ENCODE data around the gene WNT3.
"Not testable (repeated sequence)": the region's sequence is repeated elsewhere in the genome, so short reads cannot be mapped to it uniquely, and the experiment has no call there.

The WNT3 gene

DNA sequence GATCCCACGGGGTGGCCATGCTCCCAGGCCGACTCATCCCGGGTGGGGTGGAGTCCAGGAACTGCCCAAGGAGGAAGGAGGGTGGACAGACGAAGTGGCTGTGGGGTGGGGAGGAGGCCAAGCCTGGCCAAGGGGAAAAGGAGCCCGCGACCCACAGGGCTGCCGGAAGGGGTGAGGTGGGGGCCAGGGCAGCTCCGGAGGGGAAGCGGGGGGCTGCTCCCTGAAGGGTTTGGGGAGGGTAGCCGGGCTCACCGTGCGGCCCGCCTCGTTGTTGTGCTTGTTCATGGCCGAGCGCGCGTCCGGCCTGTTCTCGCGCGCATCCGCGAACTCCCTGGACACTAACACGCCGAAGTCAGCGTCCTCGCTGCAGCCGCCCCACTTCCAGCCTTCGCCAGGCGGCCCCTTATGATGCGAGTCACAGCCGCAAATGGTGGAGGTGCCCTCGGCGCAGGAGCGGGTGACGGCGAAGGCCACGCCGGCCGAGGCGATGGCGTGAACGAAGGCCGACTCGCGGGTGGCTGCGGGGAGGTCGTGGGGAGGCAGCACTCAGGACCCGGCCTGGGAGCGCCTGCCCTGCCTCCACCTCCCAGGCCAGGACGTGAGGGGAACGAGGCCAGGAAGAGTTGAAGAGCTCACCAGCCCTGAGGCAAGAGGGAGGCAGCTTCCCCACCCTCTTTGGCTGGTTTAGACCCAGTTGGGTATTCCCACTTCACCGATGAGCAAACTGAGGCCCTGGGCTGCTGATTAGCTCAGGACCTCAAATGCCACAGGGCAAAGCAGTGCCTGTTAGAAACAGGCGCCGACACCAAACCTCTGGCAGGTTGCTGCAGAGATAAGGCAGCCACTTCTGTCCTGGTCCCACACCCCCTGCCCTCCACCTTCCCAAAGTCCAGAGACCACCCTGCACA, 48.7 kb downstream of the WNT3 start:
- H3K9me3 ChIP-seq (ENCODE audit: control insufficient read depth, insufficient read depth, low read length) = no peaks in the 10 kb centered on the region
- H3K9ac ChIP-seq (ENCODE audit: low read depth, low read length) = no peak overlapping the region
- peak overlapping the region; percentile 39 for H3K4me3 ChIP-seq (ENCODE audit: low read depth, low read length)
- H3K27me3 ChIP-seq (ENCODE audit: control insufficient read depth, insufficient read depth, low read length) = peaks cover 47% of the 10 kb centered on the region
- H3K4me1 ChIP-seq (ENCODE audit: control insufficient read depth, insufficient read depth, low read length) = peaks cover 13% of the 10 kb centered on the region
- H3K36me3 ChIP-seq (ENCODE audit: control insufficient read depth, insufficient read depth, low read length) = no peaks in the 10 kb centered on the region

GRCh38 chr17:46768896-46769295, 49.6 kb downstream of the WNT3 start:
- Histone ChIP-seq H3K27me3 (ENCODE audit: control insufficient read depth, insufficient read depth, low read length) (peaks cover 38% of the 10 kb centered on the region), H3K4me1 (ENCODE audit: control insufficient read depth, insufficient read depth, low read length) (peaks cover 11% of the 10 kb centered on the region)
- not testable (repeated sequence) for H3K4me3 ChIP-seq (ENCODE audit: low read depth, low read length); H3K9me3 ChIP-seq (ENCODE audit: control insufficient read depth, insufficient read depth, low read length); H3K36me3 ChIP-seq (ENCODE audit: control insufficient read depth, insufficient read depth, low read length); H3K9ac ChIP-seq (ENCODE audit: low read depth, low read length)

- Histone ChIP-seq H3K9ac (ENCODE audit: low read depth, low read length) (no peak overlapping the region), H3K4me3 (ENCODE audit: low read depth, low read length) (no peak overlapping the region), H3K27me3 (ENCODE audit: control insufficient read depth, insufficient read depth, low read length) (peaks cover 34% of the 10 kb centered on the region), H3K36me3 (ENCODE audit: control insufficient read depth, insufficient read depth, low read length) (no peaks in the 10 kb centered on the region), H3K9me3 (ENCODE audit: control insufficient read depth, insufficient read depth, low read length) (no peaks in the 10 kb centered on the region), H3K4me1 (ENCODE audit: control insufficient read depth, insufficient read depth, low read length) (peaks cover 11% of the 10 kb centered on the region)
Measured at GRCh38 chr17:46768540-46768870, 50.0 kb downstream of the WNT3 start.

- peaks cover 4% of the 10 kb centered on the region for H3K4me1 ChIP-seq (ENCODE audit: control insufficient read depth, insufficient read depth, low read length)
- no peaks in the 10 kb centered on the region for H3K9me3 ChIP-seq (ENCODE audit: control insufficient read depth, insufficient read depth, low read length)
- H3K9ac ChIP-seq (ENCODE audit: low read depth, low read length) = no peak overlapping the region
- peaks cover 27% of the 10 kb centered on the region for H3K27me3 ChIP-seq (ENCODE audit: control insufficient read depth, insufficient read depth, low read length)
- no peaks in the 10 kb centered on the region for H3K36me3 ChIP-seq (ENCODE audit: control insufficient read depth, insufficient read depth, low read length)
- H3K4me3 ChIP-seq (ENCODE audit: low read depth, low read length) = no peak overlapping the region
Measured at GRCh38 chr17:46766493-46767491, 51.7 kb downstream of the WNT3 start.

DNA sequence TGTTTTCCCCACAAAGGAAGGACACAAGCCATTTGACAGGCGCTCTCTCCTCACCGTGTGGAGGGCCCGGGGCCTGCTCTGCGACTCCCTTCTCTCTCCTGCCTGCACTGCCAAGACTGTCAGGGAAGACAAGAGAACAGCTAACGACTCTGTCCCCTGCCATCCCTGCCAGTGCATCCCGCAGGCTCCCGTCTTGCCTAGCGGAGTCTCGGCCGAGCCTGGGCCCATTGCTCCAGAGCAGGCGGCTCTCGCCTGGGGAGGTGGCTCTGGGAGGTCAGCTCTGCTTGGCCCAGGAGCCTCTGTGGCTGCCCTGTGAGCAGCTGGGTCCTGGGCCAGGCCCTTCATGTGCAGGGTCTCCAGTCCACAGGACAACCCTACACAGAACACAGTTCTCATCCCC, 53.0 kb downstream of the WNT3 start:
- Histone ChIP-seq H3K4me1 (ENCODE audit: control insufficient read depth, insufficient read depth, low read length) (peaks cover 4% of the 10 kb centered on the region), H3K36me3 (ENCODE audit: control insufficient read depth, insufficient read depth, low read length) (no peaks in the 10 kb centered on the region), H3K4me3 (ENCODE audit: low read depth, low read length) (no peak overlapping the region)

DNA sequence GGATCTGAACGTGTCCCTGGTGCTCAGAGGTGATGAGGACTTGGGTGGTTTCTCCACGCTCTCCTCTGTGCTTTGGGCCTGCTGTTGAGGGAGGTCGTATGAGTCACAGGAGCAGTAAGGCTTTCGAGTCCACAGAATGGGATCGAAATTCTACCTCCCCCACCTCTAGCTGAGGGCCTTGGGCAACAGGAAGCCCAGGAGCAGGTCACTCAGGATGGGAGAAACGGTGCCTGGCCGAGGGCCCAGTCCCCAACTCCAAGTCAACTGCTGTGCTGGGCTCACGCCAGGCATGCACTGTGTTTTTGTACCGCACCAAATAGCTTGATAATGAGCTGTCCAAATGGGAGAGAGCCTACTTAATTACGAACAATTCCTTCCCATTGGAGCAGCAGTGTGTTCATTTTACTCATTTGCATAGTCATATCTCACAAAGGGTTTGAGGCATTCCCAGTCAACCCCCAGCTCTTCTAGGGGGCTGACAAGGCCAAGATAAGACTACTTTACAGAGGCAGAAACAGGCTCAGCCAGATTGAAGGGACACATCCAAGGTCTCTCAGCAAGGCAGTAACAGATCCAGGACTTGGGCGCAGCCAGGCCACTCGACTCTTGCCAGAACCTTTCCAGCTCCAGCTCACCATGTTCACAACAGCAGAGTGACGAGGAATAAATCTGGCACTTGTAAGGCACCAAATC, 53.6 kb downstream of the WNT3 start:
- Histone ChIP-seq H3K9ac (ENCODE audit: low read depth, low read length) (no peak overlapping the region), H3K9me3 (ENCODE audit: control insufficient read depth, insufficient read depth, low read length) (no peaks in the 10 kb centered on the region), H3K4me1 (ENCODE audit: control insufficient read depth, insufficient read depth, low read length) (no peaks in the 10 kb centered on the region), H3K36me3 (ENCODE audit: control insufficient read depth, insufficient read depth, low read length) (no peaks in the 10 kb centered on the region), H3K27me3 (ENCODE audit: control insufficient read depth, insufficient read depth, low read length) (peaks cover 17% of the 10 kb centered on the region), H3K4me3 (ENCODE audit: low read depth, low read length) (no peak overlapping the region)

More for the DNA sequence above, 53.0 kb downstream of the WNT3 start:
- no peaks in the 10 kb centered on the region for H3K9me3 ChIP-seq (ENCODE audit: control insufficient read depth, insufficient read depth, low read length)
- H3K9ac ChIP-seq (ENCODE audit: low read depth, low read length) = no peak overlapping the region
- peaks cover 23% of the 10 kb centered on the region for H3K27me3 ChIP-seq (ENCODE audit: control insufficient read depth, insufficient read depth, low read length)

DNA sequence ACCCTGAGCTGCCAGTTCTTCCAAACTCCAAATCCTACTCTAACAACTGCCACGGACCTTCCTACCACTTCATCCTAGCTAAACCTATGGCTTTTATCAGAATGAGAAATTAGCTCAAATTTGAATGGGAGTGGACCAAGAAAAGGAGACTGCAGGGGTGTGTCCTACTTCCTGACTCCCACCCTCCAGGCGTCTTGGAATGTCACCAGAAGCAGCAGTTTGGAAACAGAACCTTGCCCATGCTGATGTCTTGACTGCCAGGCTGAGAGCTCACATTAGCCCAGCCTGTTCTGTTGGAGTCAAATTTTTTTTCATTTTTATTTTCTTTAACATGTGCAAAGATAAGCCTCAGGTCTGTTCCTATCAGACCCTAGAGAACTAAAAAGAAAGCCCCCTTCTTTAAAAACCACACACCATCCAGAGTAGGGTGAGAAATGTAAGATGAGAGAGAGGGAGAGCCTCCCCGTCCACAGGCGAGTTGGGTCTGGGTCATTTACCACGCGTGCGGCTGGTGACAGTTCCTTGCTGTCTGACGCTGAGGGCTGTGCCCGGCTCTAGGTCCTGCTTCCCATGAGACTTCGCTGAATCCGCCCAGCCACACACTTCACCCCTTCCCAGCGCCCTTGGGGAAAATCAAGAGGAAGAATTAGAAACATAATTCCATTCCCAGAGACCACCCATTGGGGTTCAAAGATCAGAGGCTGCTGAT, 54.3 kb downstream of the WNT3 start:
- no peaks in the 10 kb centered on the region for H3K36me3 ChIP-seq (ENCODE audit: control insufficient read depth, insufficient read depth, low read length)
- no peak overlapping the region for H3K9ac ChIP-seq (ENCODE audit: low read depth, low read length)
- no peaks in the 10 kb centered on the region for H3K4me1 ChIP-seq (ENCODE audit: control insufficient read depth, insufficient read depth, low read length)
- H3K4me3 ChIP-seq (ENCODE audit: low read depth, low read length) = no peak overlapping the region
- peaks cover 12% of the 10 kb centered on the region for H3K27me3 ChIP-seq (ENCODE audit: control insufficient read depth, insufficient read depth, low read length)
- H3K9me3 ChIP-seq (ENCODE audit: control insufficient read depth, insufficient read depth, low read length) = no peaks in the 10 kb centered on the region

- H3K9me3 ChIP-seq (ENCODE audit: control insufficient read depth, insufficient read depth, low read length) = no peaks in the 10 kb centered on the region
- H3K9ac ChIP-seq (ENCODE audit: low read depth, low read length) = no peak overlapping the region
- H3K36me3 ChIP-seq (ENCODE audit: control insufficient read depth, insufficient read depth, low read length) = no peaks in the 10 kb centered on the region
- peaks cover 5% of the 10 kb centered on the region for H3K27me3 ChIP-seq (ENCODE audit: control insufficient read depth, insufficient read depth, low read length)
- H3K4me1 ChIP-seq (ENCODE audit: control insufficient read depth, insufficient read depth, low read length) = no peaks in the 10 kb centered on the region
- H3K4me3 ChIP-seq (ENCODE audit: low read depth, low read length) = no peak overlapping the region
Measured at GRCh38 chr17:46763416-46763815, 55.1 kb downstream of the WNT3 start.

DNA sequence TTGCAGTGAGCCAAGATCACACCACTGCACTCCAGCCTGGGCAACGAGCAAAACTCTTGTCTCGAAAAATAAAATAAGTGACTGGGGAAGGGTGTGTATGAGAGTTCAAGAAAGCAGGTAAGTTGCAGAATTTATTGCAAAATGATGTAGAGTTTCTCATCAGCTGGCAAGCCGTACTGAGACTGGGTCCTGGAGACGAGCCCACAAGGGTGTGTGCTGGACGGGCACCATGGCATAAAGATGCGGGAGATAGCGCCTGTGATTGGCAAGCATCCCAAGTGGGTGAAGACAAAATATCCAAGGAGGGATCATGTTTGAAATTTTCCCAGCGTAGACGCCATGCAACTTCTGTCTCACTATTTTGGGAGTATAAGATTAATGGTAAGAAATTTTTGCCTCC, 59.4 kb downstream of the WNT3 start:
- no peak overlapping the region for H3K4me3 ChIP-seq (ENCODE audit: low read depth, low read length)
- H3K9ac ChIP-seq (ENCODE audit: low read depth, low read length) = no peak overlapping the region
- no peaks in the 10 kb centered on the region for H3K9me3 ChIP-seq (ENCODE audit: control insufficient read depth, insufficient read depth, low read length)
- H3K27me3 ChIP-seq (ENCODE audit: control insufficient read depth, insufficient read depth, low read length) = no peaks in the 10 kb centered on the region
- H3K36me3 ChIP-seq (ENCODE audit: control insufficient read depth, insufficient read depth, low read length) = no peaks in the 10 kb centered on the region
- no peaks in the 10 kb centered on the region for H3K4me1 ChIP-seq (ENCODE audit: control insufficient read depth, insufficient read depth, low read length)

DNA sequence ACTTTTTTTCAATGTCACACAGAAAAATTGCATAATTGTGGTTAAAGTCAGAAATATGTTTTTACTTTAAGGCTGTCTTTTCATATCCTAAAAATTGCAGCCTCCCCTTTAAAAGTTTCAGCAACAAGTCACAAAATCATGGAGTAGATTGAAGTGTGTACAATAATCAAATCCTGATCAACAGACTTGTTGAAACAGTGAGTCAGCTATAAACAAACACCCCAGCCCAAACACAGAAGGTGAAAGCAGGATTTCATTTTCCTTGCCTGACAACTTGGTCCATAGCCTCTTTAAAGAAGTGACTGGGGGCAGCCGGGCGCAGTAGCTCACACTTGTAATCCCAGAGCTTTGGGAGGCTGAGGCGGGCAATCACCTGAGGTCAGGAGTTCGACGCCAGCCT, 59.9 kb downstream of the WNT3 start:
- H3K36me3 ChIP-seq (ENCODE audit: control insufficient read depth, insufficient read depth, low read length) = no peaks in the 10 kb centered on the region
- no peak overlapping the region for H3K9ac ChIP-seq (ENCODE audit: low read depth, low read length)
- no peaks in the 10 kb centered on the region for H3K27me3 ChIP-seq (ENCODE audit: control insufficient read depth, insufficient read depth, low read length)
- H3K9me3 ChIP-seq (ENCODE audit: control insufficient read depth, insufficient read depth, low read length) = no peaks in the 10 kb centered on the region
- no peaks in the 10 kb centered on the region for H3K4me1 ChIP-seq (ENCODE audit: control insufficient read depth, insufficient read depth, low read length)
- no peak overlapping the region for H3K4me3 ChIP-seq (ENCODE audit: low read depth, low read length)

DNA sequence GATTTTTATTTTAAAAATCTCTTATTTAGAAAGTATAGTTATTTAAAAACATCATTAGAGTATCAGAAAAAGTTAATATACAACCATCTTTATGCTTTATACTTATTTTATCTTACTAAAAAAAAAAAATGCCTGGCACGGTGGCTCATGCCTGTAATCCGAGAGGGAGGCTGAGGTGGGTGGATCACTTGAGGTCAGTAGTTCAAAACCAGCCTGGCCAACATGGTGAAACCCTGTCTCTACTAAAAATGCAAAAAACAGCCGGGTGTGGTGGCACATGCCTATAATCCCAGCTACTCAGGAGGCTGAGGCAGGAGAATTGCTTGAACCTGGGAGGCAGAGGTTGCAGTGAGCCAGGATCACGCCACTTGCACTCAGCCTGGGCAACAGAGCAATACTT, 60.9 kb downstream of the WNT3 start:
- not testable (repeated sequence) for H3K4me3 ChIP-seq (ENCODE audit: low read depth, low read length); H3K9ac ChIP-seq (ENCODE audit: low read depth, low read length); H3K27me3 ChIP-seq (ENCODE audit: control insufficient read depth, insufficient read depth, low read length); H3K36me3 ChIP-seq (ENCODE audit: control insufficient read depth, insufficient read depth, low read length); H3K4me1 ChIP-seq (ENCODE audit: control insufficient read depth, insufficient read depth, low read length); H3K9me3 ChIP-seq (ENCODE audit: control insufficient read depth, insufficient read depth, low read length)

All from iPS-15b (cell line).